Neuronal stem cell (in vitro differentiated cells): ENCODE data around the gene PCBD1.

Source experiments
- DNase-seq: peaks from one replicate; pipeline ENCODE4 v3.0.0-alpha.2; 2013; ENCODE audit warnings: low spot score
- H2AFZ ChIP-seq: one replicate; pipeline ENCODE4 v1.6.1; 2013; ENCODE audit warnings: mild to moderate bottlenecking, low read length, inconsistent platforms
- H2AK5ac ChIP-seq: 2 replicates; pipeline ENCODE4 v1.6.1; 2013; ENCODE audit warnings: low read depth, mild to moderate bottlenecking, inconsistent platforms, low read length, moderate library complexity, mixed read lengths
- H2BK120ac ChIP-seq: 2 replicates; pipeline ENCODE4 v1.6.1; 2013; ENCODE audit warnings: low read depth, mild to moderate bottlenecking, inconsistent platforms, low read length, moderate library complexity, mixed read lengths
- H2BK12ac ChIP-seq: one replicate; pipeline ENCODE4 v1.6.1; 2013; ENCODE audit warnings: low read length, inconsistent platforms
- H2BK15ac ChIP-seq: 2 replicates; pipeline ENCODE4 v1.6.1; 2013; ENCODE audit warnings: mild to moderate bottlenecking, low read length, inconsistent platforms, mixed read lengths
- H2BK5ac ChIP-seq: one replicate; pipeline ENCODE4 v1.6.1; 2013; ENCODE audit warnings: inconsistent platforms, mild to moderate bottlenecking, low read length, moderate library complexity
- H3K14ac ChIP-seq: one replicate; pipeline ENCODE4 v1.6.1; 2013; ENCODE audit warnings: low read length, inconsistent platforms
- H3K18ac ChIP-seq: 2 replicates; pipeline ENCODE4 v1.6.1; 2013; ENCODE audit warnings: low read length, inconsistent platforms
- H3K23ac ChIP-seq: 2 replicates; pipeline ENCODE4 v1.6.1; 2013; ENCODE audit warnings: low read depth, mild to moderate bottlenecking, mixed read lengths, low read length, inconsistent platforms; ENCODE audit not compliant: poor library complexity
- H3K27ac ChIP-seq: replicated peaks from 3 replicates; pipeline ENCODE4 v1.5.1; 2013; ENCODE audit warnings: low read length, inconsistent platforms
- H3K27me3 ChIP-seq, 3 experiments: 2 replicates each; pipeline ENCODE4 v1.6.1; 2013; ENCODE audit warnings: low read length in 3 of 3, mild to moderate bottlenecking in 2 of 3, inconsistent platforms in 1 of 3, low read depth in 1 of 3, mixed read lengths in 1 of 3, moderate library complexity in 1 of 3; ENCODE audit not compliant: control insufficient read depth in 3 of 3, insufficient read depth in 3 of 3
- H3K36me3 ChIP-seq, 2 donors: replicated peaks in 1 of 2; 2 replicates each; pipeline ENCODE4 v1.6.1; 2013; ENCODE audit warnings: low read length in 2 of 2; ENCODE audit not compliant: control insufficient read depth in 2 of 2, insufficient read depth in 2 of 2
- H3K4ac ChIP-seq: 2 replicates; pipeline ENCODE4 v1.6.1; 2013; ENCODE audit warnings: inconsistent platforms, mild to moderate bottlenecking, low read length, moderate library complexity
- H3K4me1 ChIP-seq, 2 donors: 1 replicate in 1 of 2; 2 replicates in 1 of 2; pipeline ENCODE4 v1.6.1; 2013; ENCODE audit warnings: low read length in 2 of 2, low read depth in 1 of 2; ENCODE audit not compliant: control insufficient read depth in 2 of 2, insufficient read depth in 1 of 2
- H3K4me2 ChIP-seq: one replicate; pipeline ENCODE4 v1.6.1; 2013; ENCODE audit warnings: mild to moderate bottlenecking, low read length, inconsistent platforms; ENCODE audit not compliant: insufficient read depth, poor library complexity, severe bottlenecking
- H3K4me3 ChIP-seq, 2 donors: 2 replicates each; pipeline ENCODE4 v1.5.1; 2013; ENCODE audit warnings: low read length in 2 of 2, mild to moderate bottlenecking in 2 of 2, inconsistent platforms in 1 of 2, moderate library complexity in 1 of 2
- H3K79me1 ChIP-seq: one replicate; pipeline ENCODE4 v1.6.1; 2013; ENCODE audit warnings: low read depth, mild to moderate bottlenecking, inconsistent platforms, low read length, moderate library complexity
- H3K9ac ChIP-seq: one replicate; pipeline ENCODE4 v1.6.1; 2013; ENCODE audit warnings: mild to moderate bottlenecking, low read depth, low read length, inconsistent platforms; ENCODE audit not compliant: poor library complexity
- H3K9me3 ChIP-seq, 2 donors: replicated peaks in 1 of 2; 2 replicates each; pipeline versions ENCODE3 to v1.6.1; 2013; ENCODE audit warnings: low read length in 2 of 2, mild to moderate bottlenecking in 2 of 2, inconsistent platforms in 1 of 2, low read depth in 1 of 2, mixed read lengths in 1 of 2, moderate library complexity in 1 of 2; ENCODE audit not compliant: control insufficient read depth in 2 of 2, insufficient read depth in 1 of 2
- H4K8ac ChIP-seq: one replicate; pipeline ENCODE4 v1.6.1; 2013; ENCODE audit warnings: low read depth, mild to moderate bottlenecking, inconsistent platforms, low read length, moderate library complexity
- H4K91ac ChIP-seq: one replicate; pipeline ENCODE4 v1.6.1; 2013; ENCODE audit warnings: low read length, low read depth, mild to moderate bottlenecking, inconsistent platforms; ENCODE audit not compliant: poor library complexity
- WGBS, 2 donors: extraction: QIAGEN DNeasy Blood & Tissue Kit; methylation state at CpG; one replicate each; pipeline ENCODE4 v1.1.7; 2013; ENCODE audit warnings: missing lambda C conversion rate in 2 of 2, mixed read lengths in 1 of 2; ENCODE audit not compliant: insufficient read length in 2 of 2, insufficient replicate concordance in 1 of 2; ENCODE audit errors: extremely low coverage in 2 of 2; 5-methylcytosine and 5-hydroxymethylcytosine counted together

The PCBD1 gene

GRCh38 chr10:70879207-70879606 lies 9.2 kb downstream of the PCBD1 start:
- Histone ChIP-seq H2BK15ac (no peak overlapping the region), H2BK120ac (no peak overlapping the region), H3K23ac (no peak overlapping the region), H4K91ac (no peak overlapping the region), H2BK5ac (no peak overlapping the region), H3K27me3 (no peaks in the 10 kb centered on the region), H3K9me3 (no peaks in the 10 kb centered on the region), H3K4ac (no peak overlapping the region), H3K9ac (no peak overlapping the region), H3K14ac (no peak overlapping the region), H3K36me3 (peaks cover 20 to 94% of the 10 kb centered on the region in 2 donors), H3K79me1 (no peaks in the 10 kb centered on the region), H3K18ac (no peak overlapping the region), H4K8ac (no peak overlapping the region), H2BK12ac (no peak overlapping the region), H2AFZ (no peak overlapping the region), H2AK5ac (no peak overlapping the region), H3K4me1 (no peaks in the 10 kb centered on the region), H3K4me2 (no peak overlapping the region), H3K27ac (no peak overlapping the region), H3K4me3 (no peak overlapping the region)
- DNase-seq, result no peak
- no CpG with 5 or more reads among the region's 1 CpG for WGBS, 2 donors

- no peak overlapping the region for H4K8ac ChIP-seq
- no peak overlapping the region for H3K18ac ChIP-seq
- DNase-seq, result no peak
- peaks cover 23 to 97% of the 10 kb centered on the region in 2 donors for H3K36me3 ChIP-seq
- H3K9ac ChIP-seq, result no peak overlapping the region
- no peaks in the 10 kb centered on the region for H3K4me1 ChIP-seq
- H3K27me3 ChIP-seq, result no peaks in the 10 kb centered on the region
- H3K14ac ChIP-seq, result no peak overlapping the region
- no peak overlapping the region for H3K27ac ChIP-seq
- H3K4me3 ChIP-seq, result no peak overlapping the region
- no peaks in the 10 kb centered on the region for H3K9me3 ChIP-seq
- no peak overlapping the region for H2BK120ac ChIP-seq
- H4K91ac ChIP-seq, result no peak overlapping the region
- no peak overlapping the region for H2BK12ac ChIP-seq
- no peak overlapping the region for H2BK5ac ChIP-seq
- H3K4me2 ChIP-seq, result no peak overlapping the region
- no peak overlapping the region for H3K4ac ChIP-seq
- H3K23ac ChIP-seq, result no peak overlapping the region
- H2BK15ac ChIP-seq, result no peak overlapping the region
- H3K79me1 ChIP-seq, result no peaks in the 10 kb centered on the region
- no peak overlapping the region for H2AFZ ChIP-seq
- WGBS, 2 donors, result no CpG with 5 or more reads among the region's 7 CpGs
- H2AK5ac ChIP-seq, result no peak overlapping the region
Observed at GRCh38 chr10:70874061-70874460, 14.3 kb downstream of the PCBD1 start.

- Histone ChIP-seq H2BK15ac (no peak overlapping the region), H3K36me3 (peaks cover 19 to 94% of the 10 kb centered on the region in 2 donors), H3K4me3 (no peak overlapping the region), H3K27ac (no peak overlapping the region), H3K23ac (no peak overlapping the region), H3K4me1 (no peaks in the 10 kb centered on the region), H4K91ac (no peak overlapping the region), H2BK120ac (no peak overlapping the region), H3K14ac (no peak overlapping the region), H4K8ac (no peak overlapping the region), H2BK12ac (no peak overlapping the region), H2BK5ac (no peak overlapping the region), H2AK5ac (no peak overlapping the region), H2AFZ (no peak overlapping the region), H3K79me1 (no peaks in the 10 kb centered on the region), H3K9me3 (no peaks in the 10 kb centered on the region), H3K4ac (no peak overlapping the region), H3K18ac (no peak overlapping the region), H3K9ac (no peak overlapping the region), H3K4me2 (no peak overlapping the region), H3K27me3 (no peaks in the 10 kb centered on the region)
- WGBS, 2 donors, result no CpG with 5 or more reads among the region's 7 CpGs
- no peak for DNase-seq
Observed at GRCh38 chr10:70872291-70872690, 16.1 kb downstream of the PCBD1 start.

- Histone ChIP-seq H2BK120ac (no peak overlapping the region), H3K4ac (no peak overlapping the region), H2BK15ac (no peak overlapping the region), H3K79me1 (no peaks in the 10 kb centered on the region), H4K91ac (no peak overlapping the region), H3K36me3 (peaks cover 11 to 85% of the 10 kb centered on the region in 2 donors), H2BK12ac (no peak overlapping the region), H3K14ac (no peak overlapping the region), H2BK5ac (no peak overlapping the region), H2AK5ac (no peak overlapping the region), H3K23ac (no peak overlapping the region), H2AFZ (no peak overlapping the region), H4K8ac (no peak overlapping the region), H3K27me3 (no peaks in the 10 kb centered on the region), H3K9me3 (no peaks in the 10 kb centered on the region), H3K4me1 (peaks cover 0 to 3% of the 10 kb centered on the region in 2 donors), H3K9ac (no peak overlapping the region), H3K4me3 (no peak overlapping the region), H3K27ac (no peak overlapping the region), H3K4me2 (no peak overlapping the region), H3K18ac (no peak overlapping the region)
- no CpG with 5 or more reads among the region's 4 CpGs for WGBS, 2 donors
- no peak for DNase-seq
Observed at GRCh38 chr10:70866424-70866823, 21.9 kb downstream of the PCBD1 start.
